HepG2 (cell line): Measurements from ENCODE around the gene METTL21C. TPM values are rescaled to one million over a fixed set of nuclear protein-coding genes. Genes with fewer than 3 reads are reported as not detected.

ENCODE experiments used
- ADNP ChIP-seq: sonication (generic); formaldehyde crosslinking; IDR thresholded peaks from 2 replicates; pipeline ENCODE4 v1.4.0; 2020; ENCODE audit warnings: missing genetic modification reagents
- DNMT3B ChIP-seq: conservative IDR thresholded peaks from 2 replicates; pipeline ENCODE4 v1.6.1; 2016; ENCODE audit warnings: missing biosample characterization, control low read depth
- polyA plus RNA-seq, 8 experiments: library from polyadenylated mRNA; depleted of rRNA in 3 of 8; stranded (reverse) in 7 of 8; unstranded in 1 of 8; fragments of >200 nt; fragmentation: Illumina TruSeq in 4 of 8; extraction: Trizol in 4 of 8; gene quantifications; 2 replicates each; pipeline versions ENCODE4 v1.2.1 to v1.2.3, GENCODE V29; 2011 to 2016; ENCODE audit warnings: low read depth in 4 of 8, missing spikeins in 1 of 8, mixed read lengths in 1 of 8; ENCODE audit not compliant: insufficient read depth in 1 of 8
- total RNA-seq, 5 experiments: library from RNA; depleted of rRNA; stranded (reverse); fragments of >200 nt; fragmentation: Illumina TruSeq; extraction: Trizol; gene quantifications; 2 replicates each; pipeline ENCODE4 v1.2.3, GENCODE V29; 2016; ENCODE audit warnings: low read depth in 1 of 5
- TF ChIP-seq, protein P1 (sequence below), 2 experiments: sonication (generic) in 1 of 2; formaldehyde crosslinking in 1 of 2; IDR thresholded peaks; 2 replicates each; pipeline versions ENCODE4 v1.5.1 to v1.6.1; 2011 to 2020; ENCODE audit warnings: borderline replicate concordance in 1 of 2, low read depth in 1 of 2, low read length in 1 of 2, mild to moderate bottlenecking in 1 of 2, missing genetic modification reagents in 1 of 2, moderate library complexity in 1 of 2

METTL21C gene
- total and polyA plus RNA-seq, 2 of the 13 experiments (the other 11 are each of a cell fraction or from before 2014, with no cell fraction given), result not detected

DNA sequence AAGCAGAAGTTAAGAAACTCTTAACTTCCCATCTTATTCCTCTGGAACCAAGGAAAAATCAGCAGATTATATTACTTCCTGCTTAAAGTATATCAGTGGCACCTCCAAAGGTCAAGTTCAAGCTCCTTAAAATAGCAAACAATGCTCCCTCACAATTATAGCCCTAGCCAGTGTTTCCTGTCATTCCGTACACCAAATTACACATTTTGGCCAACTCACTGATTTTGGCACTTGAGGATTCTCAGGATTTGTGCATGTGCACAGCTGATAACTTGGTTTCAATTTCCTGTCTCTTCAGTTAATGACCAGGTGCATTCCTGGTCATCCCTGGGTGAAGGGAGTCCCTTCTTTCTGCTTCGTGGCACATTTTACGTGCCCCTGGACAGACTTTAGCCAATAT is 56.1 kb downstream of the METTL21C start (continued):
- TF ChIP-seq, protein P1, sequence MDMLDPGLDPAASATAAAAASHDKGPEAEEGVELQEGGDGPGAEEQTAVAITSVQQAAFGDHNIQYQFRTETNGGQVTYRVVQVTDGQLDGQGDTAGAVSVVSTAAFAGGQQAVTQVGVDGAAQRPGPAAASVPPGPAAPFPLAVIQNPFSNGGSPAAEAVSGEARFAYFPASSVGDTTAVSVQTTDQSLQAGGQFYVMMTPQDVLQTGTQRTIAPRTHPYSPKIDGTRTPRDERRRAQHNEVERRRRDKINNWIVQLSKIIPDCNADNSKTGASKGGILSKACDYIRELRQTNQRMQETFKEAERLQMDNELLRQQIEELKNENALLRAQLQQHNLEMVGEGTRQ (IDR thresholded peaks at IDR 0.05; ENCODE audit: low read depth, low read length), result no peak
- TF ChIP-seq, protein P1 (CRISPR knock-in tag; IDR thresholded peaks at IDR 0.05; ENCODE audit: borderline replicate concordance), result no peak
- TF ChIP-seq DNMT3B (no peak), ADNP (CRISPR knock-in tag) (no peak)

Other genes starting within 250 kb of the METTL21C start
- gene TPP2, start 98.1 kb downstream of the METTL21C start, total RNA-seq (2016; rRNA removed; fragmentation: Illumina TruSeq; extraction: Trizol), result 52.1 and 71.7 TPM in 2 replicates
- 14.6 and 16.4 TPM in 2 replicates for gene TPP2, start 98.1 kb downstream of the METTL21C start, polyA plus RNA-seq (2011; rRNA removed)
- gene TEX30, start 78.7 kb upstream of the METTL21C start, total RNA-seq (2016; rRNA removed; fragmentation: Illumina TruSeq; extraction: Trizol), result 0.60 and 1.2 TPM in 2 replicates
- gene TEX30, start 78.7 kb upstream of the METTL21C start, polyA plus RNA-seq (2011; rRNA removed), result 0.77 and 1.2 TPM in 2 replicates
- gene POGLUT2, start 103.9 kb upstream of the METTL21C start, total RNA-seq (2016; rRNA removed; fragmentation: Illumina TruSeq; extraction: Trizol), result 15.4 and 26.1 TPM in 2 replicates
- 14.7 and 18.0 TPM in 2 replicates for gene POGLUT2, start 103.9 kb upstream of the METTL21C start, polyA plus RNA-seq (2011; rRNA removed)
- gene BIVM, start 104.1 kb upstream of the METTL21C start, total RNA-seq (2016; rRNA removed; fragmentation: Illumina TruSeq; extraction: Trizol), result 13.9 and 15.8 TPM in 2 replicates
- 8.9 and 10.4 TPM in 2 replicates for gene BIVM, start 104.1 kb upstream of the METTL21C start, polyA plus RNA-seq (2011; rRNA removed)
- 32.7 and 35.5 TPM in 2 replicates for gene ERCC5, start 151.0 kb upstream of the METTL21C start, total RNA-seq (2016; rRNA removed; fragmentation: Illumina TruSeq; extraction: Trizol)
- 12.9 and 14.5 TPM in 2 replicates for gene ERCC5, start 151.0 kb upstream of the METTL21C start, polyA plus RNA-seq (2011; rRNA removed)